ENCODE results near the gene UBE2D4. TPM values are rescaled to one million over a fixed set of nuclear protein-coding genes. Genes with fewer than 3 reads are reported as not detected.
A peak's percentile ranks its signal among the peaks of the same experiment; 100 is the strongest.
"Not testable (repeated sequence)": the region's sequence is repeated elsewhere in the genome, so short reads cannot be mapped to it uniquely, and the experiment has no call there.

The UBE2D4 gene
- total and polyA plus RNA-seq, 9 of the 15 experiments (the other 6 are each of a cell fraction or from before 2014, with no cell fraction given), result 3.3 to 16.2 (median 7.5) TPM

DNA sequence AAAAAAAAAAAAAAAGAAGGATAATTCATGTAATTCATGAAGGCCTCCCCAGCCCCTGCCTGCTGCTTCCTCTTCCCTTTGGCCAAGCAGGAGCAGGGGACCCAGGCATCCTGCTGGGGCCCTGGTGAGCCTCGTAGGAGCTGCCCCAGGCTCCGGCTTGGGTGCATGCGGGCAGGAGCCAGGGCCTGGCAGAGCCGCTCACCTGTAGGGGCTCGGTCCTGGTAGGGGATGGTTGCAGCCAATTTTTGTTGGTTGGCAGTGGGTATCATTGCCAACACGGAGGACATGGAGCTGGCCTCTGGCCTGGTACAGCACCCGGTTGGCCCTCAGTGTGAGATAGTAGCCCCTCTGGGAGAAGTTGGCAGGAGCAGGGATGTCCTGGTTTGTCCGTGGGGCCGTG, 61.2 kb downstream of the UBE2D4 start:
- H3K9me1 ChIP-seq (ENCODE audit: control insufficient read depth, insufficient read depth, low read length); in situ Hi-C loops (cut with MboI); ATAC-seq; intact Hi-C loops (cut with micrococcal nuclease); POLR2A ChIA-PET; H3K79me2 ChIP-seq (ENCODE audit: control insufficient read depth, insufficient read depth, low read length); H3K9ac ChIP-seq (ENCODE audit: insufficient read depth in 1 of 2, low read depth in 2 of 2, low read length in 2 of 2); BruUV-seq (replicated peaks); H2AFZ ChIP-seq (ENCODE audit: low read depth, low read length); H3K4me1 ChIP-seq (replicated peaks in 1 of 2; ENCODE audit: control insufficient read depth in 2 of 2, insufficient read depth in 2 of 2, low read length in 2 of 2); H3K27ac ChIP-seq (ENCODE audit: extremely low read depth, low read depth, low read length); DNase-seq (ENCODE audit: extremely low read depth in 1 of 4, low spot score in 3 of 4); CTCF ChIA-PET (ENCODE audit: low intra/inter-chr PET ratio); H3K4me3 ChIP-seq; H3K9me3 ChIP-seq (replicated peaks; ENCODE audit: control insufficient read depth, insufficient read depth, low read depth, low read length); FAIRE-seq; H3K4me2 ChIP-seq (ENCODE audit: insufficient read depth, low read length); H3K27me3 ChIP-seq (ENCODE audit: control insufficient read depth in 2 of 2, insufficient read depth in 2 of 2, low read length in 2 of 2); H4K20me1 ChIP-seq (replicated peaks; ENCODE audit: control insufficient read depth, insufficient read depth, low read length); H3K36me3 ChIP-seq (ENCODE audit: control insufficient read depth, insufficient read depth, low read length): not testable (repeated sequence)
- 87% methylated on average over 6 of the region's 9 CpGs for WGBS (ENCODE audit: insufficient coverage, low coverage, missing lambda C conversion rate)

DNA sequence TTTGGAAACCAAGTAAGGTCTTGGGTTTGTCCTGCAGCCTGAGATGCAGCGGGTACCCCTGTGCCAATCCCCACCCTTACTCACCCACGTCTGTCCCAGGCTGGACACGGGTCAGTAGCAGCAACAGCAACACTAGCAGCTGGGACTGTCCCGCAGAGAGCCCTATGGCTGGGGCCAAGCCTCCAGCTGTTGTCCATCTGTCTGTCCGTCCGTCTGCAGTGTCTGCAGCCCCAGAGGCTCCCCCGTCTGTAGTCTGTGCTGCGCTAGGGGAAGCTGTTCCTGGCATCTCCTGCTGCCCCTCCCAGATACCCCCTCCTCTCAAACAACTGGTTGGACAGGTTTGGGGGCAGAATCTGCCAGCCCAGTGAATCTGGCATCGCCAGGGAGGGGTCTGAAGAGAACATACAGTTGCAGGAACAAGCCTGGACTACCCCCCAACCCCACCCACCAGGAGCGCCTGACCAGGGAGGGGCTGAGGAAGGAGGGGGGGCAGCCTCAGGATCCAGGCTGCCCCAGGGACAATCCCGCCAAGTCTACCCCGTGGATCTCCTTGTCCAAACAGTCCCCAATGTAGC, 63.9 kb downstream of the UBE2D4 start:
- BruUV-seq (replicated peaks), result not testable (repeated sequence)

More for the DNA sequence above, 63.9 kb downstream of the UBE2D4 start:
- CTCF ChIA-PET (ENCODE audit: low intra/inter-chr PET ratio); H2AFZ ChIP-seq (ENCODE audit: low read depth, low read length); H3K9me3 ChIP-seq (replicated peaks; ENCODE audit: control insufficient read depth, insufficient read depth, low read depth, low read length); POLR2A ChIA-PET; H3K27ac ChIP-seq (ENCODE audit: extremely low read depth, low read depth, low read length); H3K27me3 ChIP-seq (ENCODE audit: control insufficient read depth in 2 of 2, insufficient read depth in 2 of 2, low read length in 2 of 2); in situ Hi-C loops (cut with MboI); H3K9me1 ChIP-seq (ENCODE audit: control insufficient read depth, insufficient read depth, low read length); H3K4me3 ChIP-seq; H3K36me3 ChIP-seq (ENCODE audit: control insufficient read depth, insufficient read depth, low read length); H3K4me2 ChIP-seq (ENCODE audit: insufficient read depth, low read length); intact Hi-C loops (cut with micrococcal nuclease); H3K4me1 ChIP-seq (replicated peaks in 1 of 2; ENCODE audit: control insufficient read depth in 2 of 2, insufficient read depth in 2 of 2, low read length in 2 of 2); H3K9ac ChIP-seq (ENCODE audit: insufficient read depth in 1 of 2, low read depth in 2 of 2, low read length in 2 of 2); H3K79me2 ChIP-seq (ENCODE audit: control insufficient read depth, insufficient read depth, low read length); FAIRE-seq; H4K20me1 ChIP-seq (replicated peaks; ENCODE audit: control insufficient read depth, insufficient read depth, low read length); ATAC-seq: not testable (repeated sequence)
- 85% methylated on average over 7 of the region's 12 CpGs for WGBS (ENCODE audit: insufficient coverage, low coverage, missing lambda C conversion rate)
- peak in 1 of 4 experiments; percentile 11 for DNase-seq (ENCODE audit: extremely low read depth in 1 of 4, low spot score in 3 of 4)
